GM18517 (cell line): ENCODE measurements around the gene TTR.
A peak's percentile ranks its signal among the peaks of the same experiment; 100 is the strongest.

ENCODE experiments used
- ATAC-seq: cut with Tn5 transposase; IDR thresholded peaks from one replicate; pipeline ENCODE4 v1.9.1; 2021; ENCODE audit warnings: mild to moderate bottlenecking, moderate library complexity; ENCODE audit not compliant: unreplicated experiment

TTR gene

DNA sequence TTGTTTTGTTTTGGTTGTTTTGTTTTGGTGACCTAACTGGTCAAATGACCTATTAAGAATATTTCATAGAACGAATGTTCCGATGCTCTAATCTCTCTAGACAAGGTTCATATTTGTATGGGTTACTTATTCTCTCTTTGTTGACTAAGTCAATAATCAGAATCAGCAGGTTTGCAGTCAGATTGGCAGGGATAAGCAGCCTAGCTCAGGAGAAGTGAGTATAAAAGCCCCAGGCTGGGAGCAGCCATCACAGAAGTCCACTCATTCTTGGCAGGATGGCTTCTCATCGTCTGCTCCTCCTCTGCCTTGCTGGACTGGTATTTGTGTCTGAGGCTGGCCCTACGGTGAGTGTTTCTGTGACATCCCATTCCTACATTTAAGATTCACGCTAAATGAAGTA lies at the start of gene TTR:
Gene TTR (plus strand): TSS at position 250 of the 400 bp plus-strand sequence. CDS start 26 bp downstream, at position 276.
- ATAC-seq: no peak

DNA sequence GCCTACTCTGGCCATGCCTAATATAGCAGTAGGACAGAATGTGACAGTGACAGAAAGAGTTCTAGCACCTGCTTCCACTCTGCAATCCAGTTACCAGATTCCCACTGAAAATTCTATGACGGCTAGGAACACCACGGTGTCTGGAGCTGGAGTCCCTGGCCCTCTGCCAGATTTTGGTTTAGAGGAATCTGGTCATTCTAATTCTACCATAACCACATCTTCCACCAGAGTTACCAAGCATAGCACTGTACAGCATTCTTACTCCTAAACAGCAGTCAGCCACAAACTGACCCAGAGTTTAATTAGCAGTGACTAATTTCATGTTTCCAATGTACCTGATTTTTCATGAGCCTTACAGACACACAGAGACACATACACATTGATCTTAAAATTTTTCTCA lies 45.2 kb upstream of the TTR start:
- no peak for ATAC-seq

DNA sequence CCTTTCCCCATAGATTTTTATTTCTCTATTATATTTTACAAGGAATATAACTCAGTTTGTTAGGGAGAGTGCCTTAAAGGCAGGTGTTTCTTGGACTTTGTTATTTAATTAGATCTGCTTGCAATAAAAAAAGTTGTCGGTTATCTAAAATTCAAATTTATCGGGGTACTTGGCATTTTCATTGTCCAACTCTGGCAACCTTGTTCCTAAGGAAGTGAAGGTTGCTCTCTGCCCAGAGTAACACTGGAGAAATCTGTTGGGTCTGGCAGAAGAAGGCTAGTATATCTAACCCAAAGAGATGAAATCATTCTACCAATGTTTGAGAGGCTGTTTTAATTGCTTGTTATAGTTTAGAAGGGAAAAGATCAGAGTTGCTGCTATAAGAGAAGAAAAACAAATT lies 42.8 kb upstream of the TTR start:
- ATAC-seq: no peak

DNA sequence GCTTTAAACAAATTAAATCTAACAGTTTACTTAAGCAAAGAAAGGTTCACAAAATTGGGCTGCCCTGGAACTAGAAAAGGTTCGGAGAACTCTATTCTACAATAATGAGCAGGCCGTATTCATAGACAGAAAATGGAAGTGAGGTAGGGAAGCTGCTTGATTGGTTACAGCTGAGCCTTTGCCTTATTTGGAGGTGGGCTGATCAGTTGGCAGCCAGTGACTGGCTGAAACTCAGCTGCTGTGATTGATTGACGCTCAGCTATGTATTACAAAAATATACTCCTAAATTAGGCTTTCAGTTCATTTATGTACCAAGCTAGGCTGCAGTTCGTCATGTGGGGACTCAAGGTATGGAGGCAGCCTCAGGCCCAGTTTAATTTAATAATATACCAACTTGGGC lies 42.3 kb upstream of the TTR start:
- no peak for ATAC-seq

DNA sequence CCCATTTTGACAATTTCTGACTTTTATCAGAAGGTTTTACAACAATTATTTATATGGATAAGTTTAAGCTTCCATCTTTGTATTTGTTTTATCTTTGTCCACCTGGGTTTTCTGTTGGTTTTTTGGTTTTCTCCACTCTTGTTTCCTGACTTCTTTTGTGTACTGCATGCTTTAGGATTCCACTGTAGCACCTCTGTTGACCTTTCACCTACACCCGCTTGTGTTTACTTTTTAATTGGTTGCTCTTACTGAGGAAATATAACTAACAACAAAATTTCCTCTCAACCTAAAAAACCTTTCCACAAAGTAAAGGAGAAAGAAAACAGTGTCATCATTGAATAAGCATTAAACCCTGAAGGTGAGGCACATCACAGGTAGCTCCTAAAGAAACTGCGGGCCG lies 39.8 kb upstream of the TTR start:
- ATAC-seq: no peak

DNA sequence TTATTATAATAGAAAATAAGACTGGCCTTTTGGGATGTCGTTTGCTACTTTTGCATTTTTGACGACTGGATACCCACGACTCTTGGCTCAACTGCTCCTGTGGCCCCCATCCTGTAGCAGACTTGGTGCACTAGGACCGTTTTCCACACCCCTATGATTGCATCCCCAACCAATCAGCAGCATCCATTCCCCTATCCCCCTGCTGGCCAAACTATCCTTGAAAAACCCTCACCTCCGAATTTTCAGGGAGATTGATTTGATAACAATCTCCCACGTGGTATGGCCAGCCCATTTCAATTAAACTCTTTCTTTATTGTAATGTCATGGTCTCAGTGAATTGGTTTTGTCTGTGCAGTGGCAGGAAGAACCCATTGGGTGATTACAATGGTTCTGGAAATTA lies 37.9 kb upstream of the TTR start:
- ATAC-seq: no peak

DNA sequence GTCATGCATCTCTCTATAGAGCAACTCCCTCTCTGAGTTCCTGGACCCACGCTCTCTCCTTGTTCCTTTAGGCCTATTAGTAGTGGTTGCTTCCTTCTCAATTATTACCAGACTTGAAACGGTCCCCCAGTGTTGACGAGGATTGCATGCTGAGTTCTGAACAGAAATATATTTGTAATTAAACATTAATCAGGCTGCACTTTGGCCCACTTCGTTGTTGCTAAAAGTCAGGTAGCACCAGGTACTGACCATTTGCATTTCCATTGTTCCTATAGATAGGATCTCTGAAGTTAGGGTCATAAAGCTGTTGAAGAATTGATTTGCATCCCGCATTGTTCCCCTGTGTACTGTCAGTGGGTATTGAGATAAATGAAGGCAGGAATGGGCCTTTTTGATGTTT lies 36.9 kb upstream of the TTR start:
- ATAC-seq: no peak

DNA sequence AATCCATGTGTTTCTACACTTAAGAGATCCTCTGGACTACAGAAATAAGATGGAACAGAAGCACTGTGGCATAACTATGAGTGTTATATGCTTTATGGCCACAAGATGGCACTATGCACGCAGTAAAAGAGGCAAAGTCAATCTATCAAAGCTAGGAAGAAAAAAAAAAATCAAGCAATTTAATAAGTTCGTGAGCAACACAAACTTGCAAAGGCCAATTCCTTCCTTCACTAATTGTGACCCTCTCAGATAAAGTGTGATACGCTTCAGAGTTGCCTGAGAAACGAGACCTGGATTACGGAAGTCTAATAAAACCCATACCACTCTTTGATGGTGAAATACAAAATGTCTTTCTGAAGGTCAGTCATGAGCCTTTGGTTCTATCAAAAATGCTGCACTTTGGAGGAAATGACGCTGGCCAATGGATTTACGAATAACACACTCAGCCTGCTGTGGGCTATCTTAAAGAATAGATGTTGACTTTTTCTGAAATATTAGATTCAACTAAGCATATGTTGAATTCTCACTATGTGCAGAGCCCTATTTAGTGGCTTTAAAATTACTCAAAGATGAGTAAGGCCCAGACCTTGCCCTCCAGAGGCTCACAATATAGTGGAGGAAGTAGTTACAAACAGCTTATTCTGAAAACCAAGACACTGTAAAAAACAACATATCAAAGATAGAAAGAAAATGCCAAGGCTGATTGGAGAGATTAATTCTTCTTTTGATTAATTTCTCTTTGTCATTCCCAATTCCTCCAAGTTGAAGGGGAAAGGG lies 35.5 kb upstream of the TTR start:
- ATAC-seq: peak; percentile 84

DNA sequence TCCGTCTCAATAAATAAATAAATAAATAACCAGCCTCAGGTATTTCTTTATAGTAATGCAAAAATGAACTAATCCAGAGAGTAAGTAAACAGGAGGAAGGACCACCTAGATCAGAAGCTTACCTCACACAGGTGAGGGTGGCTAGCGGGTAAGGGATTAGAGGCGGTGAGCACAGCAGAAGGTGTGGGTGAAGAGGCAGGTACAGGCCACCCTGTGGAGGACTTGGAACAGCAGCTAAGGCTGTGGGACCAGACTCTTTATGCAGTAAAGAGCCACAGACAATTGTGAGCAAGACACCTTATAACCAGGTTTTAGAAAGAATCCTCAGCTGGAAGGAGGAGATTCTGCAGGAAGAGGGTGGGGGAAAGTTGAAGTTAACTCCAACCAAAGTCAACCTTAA lies 34.2 kb upstream of the TTR start:
- ATAC-seq: no peak

DNA sequence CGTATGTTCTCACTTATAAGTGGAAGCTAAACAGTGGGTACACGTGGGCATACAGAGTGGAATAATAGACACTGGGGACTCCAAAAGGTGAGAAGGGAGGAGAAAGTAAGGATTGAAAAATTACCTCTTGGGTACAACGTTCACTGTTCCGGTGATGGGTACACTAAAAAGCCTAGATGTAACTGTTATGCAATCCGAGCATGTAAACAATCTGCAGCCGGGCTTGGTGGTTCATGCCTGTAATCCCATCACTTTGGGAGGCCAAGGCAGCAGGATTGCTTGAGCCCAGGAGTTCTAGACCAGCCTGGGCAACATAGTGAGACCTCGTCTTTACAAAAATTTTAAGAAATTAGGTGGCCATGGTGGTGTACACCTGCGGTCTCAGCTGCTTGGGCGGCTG lies 33.1 kb upstream of the TTR start:
- ATAC-seq: no peak

DNA sequence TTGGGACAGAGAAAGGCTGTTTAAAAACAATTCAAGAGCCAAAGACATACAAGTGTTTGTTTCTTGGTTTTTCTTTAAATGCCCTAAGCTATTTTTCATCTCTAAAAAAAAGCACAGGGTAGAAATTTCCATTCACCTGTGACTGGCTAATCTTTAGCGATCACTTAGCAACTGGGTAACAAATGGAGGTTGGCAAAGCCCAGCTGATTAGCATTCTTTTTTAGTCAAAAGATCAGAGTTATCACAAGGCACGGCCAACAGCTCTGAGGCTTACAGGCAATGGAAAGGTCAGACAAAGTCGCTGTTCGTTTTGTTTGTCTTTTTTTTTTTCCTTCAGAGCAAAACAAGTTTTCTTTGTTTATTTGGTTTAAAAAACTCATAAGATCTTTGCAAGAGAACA lies 29.0 kb upstream of the TTR start:
- ATAC-seq: no peak

DNA sequence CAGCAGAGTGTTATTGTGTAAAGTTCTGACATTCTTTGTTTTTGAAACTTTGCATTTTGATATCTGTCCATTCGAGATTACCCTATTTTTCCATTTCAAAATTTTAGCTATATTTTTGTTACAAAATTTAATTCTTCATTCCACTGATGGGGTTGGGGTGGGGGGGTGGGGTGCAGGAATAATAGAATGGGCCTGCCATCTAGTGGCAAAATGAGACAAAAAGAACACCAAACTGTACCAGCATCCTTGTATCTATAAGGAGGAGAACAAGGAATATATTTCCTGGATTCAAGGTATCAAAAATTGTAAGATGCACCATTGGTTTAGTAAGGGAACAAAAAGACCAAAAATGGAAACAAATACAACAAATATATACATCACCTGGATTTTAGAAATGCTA lies 27.9 kb upstream of the TTR start:
- ATAC-seq: no peak

DNA sequence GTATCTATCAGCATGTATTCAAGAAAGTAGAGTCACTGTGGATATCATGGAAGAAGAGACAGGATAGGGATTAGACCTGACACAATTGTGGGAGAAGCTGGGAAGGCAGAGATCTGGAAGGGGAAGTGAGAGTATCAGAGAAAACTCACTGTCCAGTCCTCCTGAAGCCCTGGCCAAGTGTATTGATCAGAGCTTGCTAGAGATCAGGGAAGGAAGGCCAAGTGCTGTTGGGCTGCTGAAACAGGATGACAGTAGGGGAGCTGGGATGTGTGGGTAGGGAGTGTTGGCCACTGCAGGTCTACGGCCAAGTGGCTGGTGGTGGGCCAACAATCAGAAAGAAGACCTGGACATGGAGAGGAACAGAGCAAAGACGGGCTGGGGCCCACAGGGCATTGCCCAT lies 26.3 kb upstream of the TTR start:
- ATAC-seq: no peak

DNA sequence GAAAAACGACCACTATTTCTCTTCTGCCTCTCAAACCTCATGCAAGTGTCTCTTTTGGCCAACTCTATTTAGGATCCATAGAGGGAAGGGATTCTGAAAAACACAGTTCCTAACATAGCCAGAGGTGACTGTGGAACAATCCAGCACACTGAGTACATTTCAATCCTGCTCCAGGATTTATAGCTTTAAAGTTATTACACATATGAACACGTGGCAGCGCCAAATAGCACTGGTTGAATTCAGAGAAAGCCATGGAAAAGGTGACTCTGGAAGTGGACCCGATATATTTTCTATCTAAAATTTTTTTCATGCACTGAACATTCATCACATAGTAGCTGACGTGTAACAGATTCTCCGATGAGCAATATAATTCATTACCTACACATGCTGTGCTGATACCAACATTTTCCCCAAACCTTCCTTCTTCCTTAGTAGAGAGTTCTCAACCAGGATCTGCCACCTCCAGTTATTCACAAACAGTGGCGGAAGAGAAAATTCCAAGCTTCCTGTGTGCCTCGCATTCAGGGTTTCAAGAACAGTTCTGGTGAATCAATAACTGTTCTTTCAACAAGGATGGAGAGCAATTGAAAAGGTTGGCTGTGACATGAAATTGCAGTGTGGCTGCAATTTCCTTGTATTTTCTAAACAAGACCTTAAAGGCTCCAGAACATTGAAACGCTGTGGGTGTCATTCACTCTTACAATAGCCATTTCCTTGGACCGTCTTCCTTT lies 25.7 kb upstream of the TTR start:
- ATAC-seq: no peak

DNA sequence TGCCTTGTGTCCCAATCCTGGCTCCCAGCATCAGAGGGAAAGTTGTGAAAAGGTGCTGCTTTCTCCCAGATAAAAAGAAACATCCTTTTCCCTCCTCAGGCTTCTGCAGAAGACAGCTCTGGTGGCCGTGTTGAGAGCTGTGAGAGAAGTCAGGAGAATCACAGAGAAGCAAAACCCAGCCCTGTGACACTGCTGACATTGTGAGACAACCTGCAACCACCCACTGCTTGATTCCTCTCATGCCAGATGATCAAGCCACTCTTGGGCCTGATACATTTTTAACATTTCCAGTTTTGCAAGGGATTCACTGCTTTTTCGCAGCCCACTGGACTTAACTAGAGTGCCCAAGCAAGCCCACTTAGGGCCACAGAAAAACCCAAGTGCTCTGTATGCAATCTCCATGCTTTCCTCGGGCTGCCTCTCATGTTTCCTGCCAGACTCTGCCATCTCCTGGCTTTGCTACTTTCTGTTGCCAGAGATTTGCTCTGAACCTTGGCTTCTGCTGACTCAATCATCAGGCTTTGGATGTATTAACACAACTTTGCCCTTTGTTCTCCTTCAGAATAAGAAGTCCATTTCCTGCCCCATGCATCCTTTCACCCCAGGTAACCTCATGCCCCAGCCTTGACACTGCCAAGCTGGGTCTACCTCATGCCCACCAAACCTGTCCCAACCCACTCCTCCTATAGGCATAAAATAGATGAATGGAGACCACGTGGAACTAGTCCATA lies 24.9 kb upstream of the TTR start:
- ATAC-seq: no peak

DNA sequence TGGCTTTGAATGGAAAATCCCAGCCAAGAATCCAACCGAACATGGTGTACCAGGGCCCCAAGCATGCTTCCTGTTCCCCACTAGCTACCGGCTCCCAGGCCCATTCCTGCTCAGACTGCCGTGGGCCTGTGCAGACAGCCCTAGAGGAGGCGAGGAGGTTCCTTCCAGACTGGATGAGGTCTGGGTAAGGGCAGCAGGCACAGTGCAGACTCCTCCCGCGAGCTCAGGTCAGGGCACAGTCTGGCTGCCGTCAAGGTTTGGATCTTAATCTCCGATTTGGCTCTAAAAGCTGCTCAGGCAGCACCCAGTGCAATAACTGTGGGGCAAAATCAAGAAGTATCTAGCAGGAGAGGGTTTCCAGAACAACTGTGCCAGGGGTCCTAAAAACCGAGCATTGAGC lies 19.3 kb upstream of the TTR start:
- ATAC-seq: no peak

DNA sequence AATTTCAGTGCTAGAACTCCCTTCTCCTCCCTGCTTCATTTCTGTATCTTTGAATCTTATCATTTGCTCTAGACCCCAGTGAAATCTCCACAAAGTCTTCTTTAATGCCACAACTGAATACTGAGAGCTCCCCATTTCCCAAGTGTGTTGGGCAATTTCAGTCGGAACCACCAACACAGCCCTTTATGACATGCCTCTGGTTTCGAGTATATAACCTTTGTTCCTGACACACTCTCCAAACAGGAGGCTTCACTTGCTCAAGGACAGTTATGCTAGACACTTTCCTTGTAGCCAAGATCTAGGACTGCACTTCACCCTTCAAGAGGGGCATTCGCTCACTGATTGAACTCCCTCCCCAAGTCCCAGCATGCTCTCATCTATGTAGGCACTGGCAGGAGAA lies 18.6 kb upstream of the TTR start:
- no peak for ATAC-seq

DNA sequence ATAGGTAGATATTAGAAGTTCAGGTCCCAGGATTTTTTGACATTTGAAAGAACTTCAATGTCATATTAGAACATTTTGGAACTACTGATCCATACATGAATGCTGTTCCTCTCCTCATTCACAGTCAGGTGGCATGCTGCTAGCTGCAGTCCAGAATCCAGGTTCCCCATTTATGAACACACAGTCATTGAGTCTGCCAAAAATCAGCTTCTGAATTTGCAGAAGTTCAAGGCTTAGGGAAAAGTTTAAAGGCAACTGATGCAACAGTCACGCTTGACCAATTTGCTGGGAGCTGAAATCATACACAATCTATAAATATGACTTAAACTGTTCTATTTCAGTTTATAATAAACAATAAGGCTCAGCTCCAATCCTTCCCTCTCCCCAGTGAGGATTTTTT lies 17.3 kb upstream of the TTR start:
- ATAC-seq: no peak

DNA sequence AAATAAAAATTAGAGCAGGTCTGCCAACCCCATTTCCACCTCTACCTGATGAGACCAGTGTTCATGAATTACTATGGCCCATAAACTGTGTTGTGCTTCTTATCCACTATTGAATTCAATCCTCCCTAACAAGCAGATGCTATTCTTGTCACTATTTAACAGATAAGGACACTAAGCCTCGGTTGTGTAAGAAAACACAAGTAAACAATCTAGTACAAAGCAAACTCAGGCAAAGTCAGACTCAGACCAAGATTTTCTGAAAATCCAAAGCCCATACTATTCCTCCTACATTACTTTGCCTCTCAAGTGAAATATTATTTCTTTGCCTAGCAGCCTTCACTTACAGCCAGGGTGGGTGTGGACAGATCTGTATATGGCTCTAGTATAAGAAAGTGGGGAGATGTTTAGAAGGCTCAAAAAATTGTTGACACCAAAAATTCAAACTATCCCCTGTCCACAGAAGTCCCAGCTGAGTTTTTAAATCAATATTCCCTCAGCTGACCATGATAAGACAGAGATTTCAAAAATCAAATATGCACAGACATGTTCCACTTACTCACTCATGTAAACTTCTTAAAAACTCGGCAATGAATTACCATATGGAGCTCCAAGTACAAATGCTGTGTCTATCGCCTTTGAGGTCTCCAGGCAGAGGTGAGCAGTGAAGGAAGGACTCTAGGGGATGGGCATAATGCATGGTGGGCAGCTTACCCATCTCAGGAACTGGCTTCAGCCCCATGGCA lies 16.0 kb upstream of the TTR start:
- no peak for ATAC-seq

DNA sequence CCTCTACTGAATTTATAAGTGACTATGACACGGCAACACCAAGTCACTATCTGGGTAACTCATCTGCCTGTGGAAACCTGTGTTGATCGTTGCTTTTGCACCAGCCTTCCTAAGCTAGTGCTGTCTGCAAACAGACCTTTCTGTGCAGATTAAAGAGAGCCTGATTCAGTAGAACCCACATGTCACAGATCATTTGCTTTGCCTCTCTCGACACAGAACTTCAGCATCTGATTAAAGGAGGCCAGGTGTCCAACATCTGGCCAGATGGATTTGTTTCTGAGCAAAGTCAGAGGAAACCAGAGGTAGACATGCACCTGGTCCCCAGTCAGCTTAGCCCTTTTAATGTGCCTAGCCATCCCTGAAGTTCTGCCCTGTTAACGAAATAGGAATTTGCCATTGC lies 15.0 kb upstream of the TTR start:
- ATAC-seq: no peak

DNA sequence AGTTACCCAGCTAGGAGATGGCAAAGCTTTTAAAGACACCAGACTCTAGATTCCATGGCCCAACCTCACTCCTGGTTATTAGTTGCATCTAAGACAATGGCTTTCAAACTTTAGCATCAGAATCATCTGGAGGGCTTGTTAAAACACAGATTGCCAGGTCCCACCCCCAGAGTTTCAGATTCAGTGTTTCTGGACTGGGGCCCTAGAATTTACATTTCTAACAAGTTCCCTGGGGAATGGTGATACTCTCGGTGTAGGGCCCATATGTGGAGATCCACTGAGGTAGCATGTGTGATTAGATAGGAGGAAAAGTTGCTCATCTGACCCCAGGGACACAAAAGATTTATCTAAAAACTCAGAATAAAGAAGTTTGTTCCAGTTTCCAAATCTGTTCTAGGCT lies 14.5 kb upstream of the TTR start:
- ATAC-seq: no peak
